IPS DF 4.7 (cell line): ENCODE measurements around the gene PPARD.

Experiments used
- DNase-seq: peaks from one replicate; pipeline ENCODE4 v3.0.0-alpha.2; 2013; ENCODE audit warnings: low spot score; ENCODE audit errors: extremely low read depth

PPARD gene

GRCh38 chr6:35465646-35466045 lies 123.3 kb downstream of the PPARD start:
- no peak for DNase-seq

- DNase-seq: peak; percentile 96
These were observed 126.0 kb downstream of the PPARD start, which contains the start of gene RPL10A for GRCh38 chr6:35468181-35468979. Gene RPL10A, plus strand, starts transcription at chr6:35468401. Its CDS starts 34 bp downstream, at chr6:35468435.

GRCh38 chr6:35468980-35469750 lies 126.8 kb downstream of the PPARD start:
- no peak for DNase-seq

GRCh38 chr6:35469751-35470662 lies 127.6 kb downstream of the PPARD start:
- no peak for DNase-seq

GRCh38 chr6:35470663-35471120 lies 128.3 kb downstream of the PPARD start:
- DNase-seq: no peak

- DNase-seq: no peak
These were observed 129.5 kb downstream of the PPARD start for GRCh38 chr6:35471836-35472345.

GRCh38 chr6:35473075-35473849 lies 130.9 kb downstream of the PPARD start:
- DNase-seq: no peak

- DNase-seq: no peak
These were observed 131.4 kb downstream of the PPARD start for GRCh38 chr6:35473850-35474130.

GRCh38 chr6:35474131-35474941 lies 132.0 kb downstream of the PPARD start:
- no peak for DNase-seq

GRCh38 chr6:35474942-35475570 lies 132.7 kb downstream of the PPARD start:
- DNase-seq: no peak

GRCh38 chr6:35475573-35475972 lies 133.2 kb downstream of the PPARD start:
- no peak for DNase-seq

- no peak for DNase-seq
These were observed 133.6 kb downstream of the PPARD start for GRCh38 chr6:35476004-35476403.

GRCh38 chr6:35477028-35477427 lies 134.7 kb downstream of the PPARD start:
- no peak for DNase-seq
